Measurements from ENCODE around the gene BTBD6.

Gene BTBD6

DNA sequence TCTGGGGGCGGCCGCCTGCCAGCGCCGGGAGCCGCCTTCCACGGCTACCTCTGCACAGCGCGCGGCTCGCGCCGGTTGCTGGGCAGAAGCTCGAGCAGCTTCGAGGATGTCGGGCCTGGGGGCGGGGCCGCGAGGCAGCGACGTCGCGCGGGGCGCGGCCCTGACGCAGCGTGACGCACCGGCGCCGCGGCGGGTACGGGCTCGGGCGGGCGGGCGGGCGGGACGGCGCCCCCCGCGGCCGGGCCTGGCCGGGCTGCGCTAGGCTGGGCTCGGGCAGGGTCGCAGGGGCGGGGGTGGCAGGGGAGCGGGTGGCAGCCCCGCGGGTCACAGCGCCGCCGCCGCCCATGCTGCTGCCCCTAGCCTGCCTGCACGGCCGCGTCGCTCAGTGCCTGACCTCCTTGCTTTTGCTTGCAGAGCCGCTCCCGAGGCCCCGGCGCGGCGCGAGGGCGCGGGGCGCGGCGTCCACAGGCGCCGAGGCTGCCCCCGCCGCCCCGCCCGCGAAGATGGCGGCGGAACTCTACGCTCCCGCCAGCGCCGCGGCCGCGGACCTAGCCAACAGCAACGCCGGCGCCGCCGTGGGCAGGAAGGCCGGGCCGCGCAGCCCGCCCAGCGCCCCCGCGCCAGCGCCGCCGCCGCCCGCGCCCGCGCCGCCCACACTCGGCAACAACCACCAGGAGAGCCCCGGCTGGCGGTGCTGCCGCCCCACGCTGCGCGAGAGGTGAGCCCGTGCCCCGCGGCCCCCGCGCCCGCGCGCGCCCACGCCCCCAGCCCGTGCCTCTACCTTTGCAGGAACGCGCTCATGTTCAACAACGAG lies at the start of gene BTBD6:
Gene BTBD6 (plus strand): TSS at position 166 of the 814 bp plus-strand sequence. CDS start 179 bp downstream, at position 345.
- ATAC-seq: peak; percentile 95
- no peak for TF ChIP-seq ESRRG (CRISPR knock-in tag; IDR thresholded peaks at IDR 0.05)
- no peak for TF ChIP-seq CSDC2 (CRISPR knock-in tag; IDR thresholded peaks at IDR 0.05)
- TF ChIP-seq, protein P1, sequence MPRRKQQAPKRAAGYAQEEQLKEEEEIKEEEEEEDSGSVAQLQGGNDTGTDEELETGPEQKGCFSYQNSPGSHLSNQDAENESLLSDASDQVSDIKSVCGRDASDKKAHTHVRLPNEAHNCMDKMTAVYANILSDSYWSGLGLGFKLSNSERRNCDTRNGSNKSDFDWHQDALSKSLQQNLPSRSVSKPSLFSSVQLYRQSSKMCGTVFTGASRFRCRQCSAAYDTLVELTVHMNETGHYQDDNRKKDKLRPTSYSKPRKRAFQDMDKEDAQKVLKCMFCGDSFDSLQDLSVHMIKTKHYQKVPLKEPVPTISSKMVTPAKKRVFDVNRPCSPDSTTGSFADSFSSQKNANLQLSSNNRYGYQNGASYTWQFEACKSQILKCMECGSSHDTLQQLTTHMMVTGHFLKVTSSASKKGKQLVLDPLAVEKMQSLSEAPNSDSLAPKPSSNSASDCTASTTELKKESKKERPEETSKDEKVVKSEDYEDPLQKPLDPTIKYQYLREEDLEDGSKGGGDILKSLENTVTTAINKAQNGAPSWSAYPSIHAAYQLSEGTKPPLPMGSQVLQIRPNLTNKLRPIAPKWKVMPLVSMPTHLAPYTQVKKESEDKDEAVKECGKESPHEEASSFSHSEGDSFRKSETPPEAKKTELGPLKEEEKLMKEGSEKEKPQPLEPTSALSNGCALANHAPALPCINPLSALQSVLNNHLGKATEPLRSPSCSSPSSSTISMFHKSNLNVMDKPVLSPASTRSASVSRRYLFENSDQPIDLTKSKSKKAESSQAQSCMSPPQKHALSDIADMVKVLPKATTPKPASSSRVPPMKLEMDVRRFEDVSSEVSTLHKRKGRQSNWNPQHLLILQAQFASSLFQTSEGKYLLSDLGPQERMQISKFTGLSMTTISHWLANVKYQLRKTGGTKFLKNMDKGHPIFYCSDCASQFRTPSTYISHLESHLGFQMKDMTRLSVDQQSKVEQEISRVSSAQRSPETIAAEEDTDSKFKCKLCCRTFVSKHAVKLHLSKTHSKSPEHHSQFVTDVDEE (CRISPR knock-in tag; IDR thresholded peaks at IDR 0.05): no peak
- no peak for TF ChIP-seq ZNF565 (CRISPR knock-in tag; conservative IDR thresholded peaks at IDR 0.05; ENCODE audit: low read depth)
- TF ChIP-seq OSR1 (CRISPR knock-in tag; IDR thresholded peaks at IDR 0.05): no peak
- no peak for TF ChIP-seq GLIS3 (CRISPR knock-in tag; IDR thresholded peaks at IDR 0.05)
- TF ChIP-seq ZFP3 (CRISPR knock-in tag; IDR thresholded peaks at IDR 0.05): no peak
- no peak for TF ChIP-seq ZNF8 (CRISPR knock-in tag; IDR thresholded peaks at IDR 0.05)
- no peak for TF ChIP-seq ZFP30 (CRISPR knock-in tag; IDR thresholded peaks at IDR 0.05)
- TF ChIP-seq, protein P2, sequence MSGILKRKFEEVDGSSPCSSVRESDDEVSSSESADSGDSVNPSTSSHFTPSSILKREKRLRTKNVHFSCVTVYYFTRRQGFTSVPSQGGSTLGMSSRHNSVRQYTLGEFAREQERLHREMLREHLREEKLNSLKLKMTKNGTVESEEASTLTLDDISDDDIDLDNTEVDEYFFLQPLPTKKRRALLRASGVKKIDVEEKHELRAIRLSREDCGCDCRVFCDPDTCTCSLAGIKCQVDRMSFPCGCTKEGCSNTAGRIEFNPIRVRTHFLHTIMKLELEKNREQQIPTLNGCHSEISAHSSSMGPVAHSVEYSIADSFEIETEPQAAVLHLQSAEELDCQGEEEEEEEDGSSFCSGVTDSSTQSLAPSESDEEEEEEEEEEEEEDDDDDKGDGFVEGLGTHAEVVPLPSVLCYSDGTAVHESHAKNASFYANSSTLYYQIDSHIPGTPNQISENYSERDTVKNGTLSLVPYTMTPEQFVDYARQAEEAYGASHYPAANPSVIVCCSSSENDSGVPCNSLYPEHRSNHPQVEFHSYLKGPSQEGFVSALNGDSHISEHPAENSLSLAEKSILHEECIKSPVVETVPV (CRISPR knock-in tag; IDR thresholded peaks at IDR 0.05): no peak
- TF ChIP-seq, protein P3, sequence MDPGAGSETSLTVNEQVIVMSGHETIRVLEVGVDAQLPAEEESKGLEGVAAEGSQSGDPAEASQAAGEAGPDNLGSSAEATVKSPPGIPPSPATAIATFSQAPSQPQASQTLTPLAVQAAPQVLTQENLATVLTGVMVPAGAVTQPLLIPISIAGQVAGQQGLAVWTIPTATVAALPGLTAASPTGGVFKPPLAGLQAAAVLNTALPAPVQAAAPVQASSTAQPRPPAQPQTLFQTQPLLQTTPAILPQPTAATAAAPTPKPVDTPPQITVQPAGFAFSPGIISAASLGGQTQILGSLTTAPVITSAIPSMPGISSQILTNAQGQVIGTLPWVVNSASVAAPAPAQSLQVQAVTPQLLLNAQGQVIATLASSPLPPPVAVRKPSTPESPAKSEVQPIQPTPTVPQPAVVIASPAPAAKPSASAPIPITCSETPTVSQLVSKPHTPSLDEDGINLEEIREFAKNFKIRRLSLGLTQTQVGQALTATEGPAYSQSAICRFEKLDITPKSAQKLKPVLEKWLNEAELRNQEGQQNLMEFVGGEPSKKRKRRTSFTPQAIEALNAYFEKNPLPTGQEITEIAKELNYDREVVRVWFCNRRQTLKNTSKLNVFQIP (CRISPR knock-in tag; IDR thresholded peaks at IDR 0.05; ENCODE audit: borderline replicate concordance, low read depth): no peak
- no peak for TF ChIP-seq SNAI2 (CRISPR knock-in tag; IDR thresholded peaks at IDR 0.05)

DNA sequence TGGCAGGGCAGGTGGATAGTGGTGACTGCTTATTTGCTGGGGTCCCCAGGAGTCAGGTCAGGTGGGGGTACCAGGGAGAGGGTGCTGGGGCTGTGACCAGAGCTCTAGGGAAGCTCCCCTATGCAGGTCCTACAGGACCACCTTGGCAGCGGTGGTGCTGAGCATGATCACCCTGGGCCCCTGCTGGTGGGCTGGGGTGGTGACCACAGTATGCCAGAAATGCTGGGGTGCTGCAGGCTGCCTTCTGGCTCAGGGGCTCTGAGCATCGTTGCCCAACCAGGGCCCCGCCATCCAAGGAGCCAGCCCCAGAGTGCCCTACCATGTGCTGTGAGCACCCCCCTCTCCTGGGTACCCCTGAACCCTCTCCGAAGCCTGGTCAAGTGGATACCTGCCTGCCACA lies 49.7 kb upstream of the BTBD6 start:
- ATAC-seq: no peak
- no peak for TF ChIP-seq ISL1 (CRISPR knock-in tag; IDR thresholded peaks at IDR 0.05)
- TF ChIP-seq ZNF565 (CRISPR knock-in tag; conservative IDR thresholded peaks at IDR 0.05; ENCODE audit: low read depth): no peak
- no peak for TF ChIP-seq ZNF70 (CRISPR knock-in tag; IDR thresholded peaks at IDR 0.05)
- no peak for TF ChIP-seq ZNF8 (CRISPR knock-in tag; IDR thresholded peaks at IDR 0.05)
- no peak for TF ChIP-seq PPARA (CRISPR knock-in tag; IDR thresholded peaks at IDR 0.05; ENCODE audit: borderline replicate concordance)
- TF ChIP-seq RARB (CRISPR knock-in tag; IDR thresholded peaks at IDR 0.05): no peak
- TF ChIP-seq ZFP30 (CRISPR knock-in tag; IDR thresholded peaks at IDR 0.05): no peak

GRCh38 chr14:105199093-105199492 lies 49.2 kb upstream of the BTBD6 start:
- TF ChIP-seq RARB (CRISPR knock-in tag; IDR thresholded peaks at IDR 0.05): no peak
- TF ChIP-seq ZC3H10 (CRISPR knock-in tag; IDR thresholded peaks at IDR 0.05): no peak
- TF ChIP-seq ISL1 (CRISPR knock-in tag; IDR thresholded peaks at IDR 0.05): no peak
- TF ChIP-seq, protein P2 (CRISPR knock-in tag; IDR thresholded peaks at IDR 0.05): no peak
- TF ChIP-seq TOX (CRISPR knock-in tag; IDR thresholded peaks at IDR 0.05; ENCODE audit: borderline replicate concordance): no peak
- TF ChIP-seq ZNF565 (CRISPR knock-in tag; conservative IDR thresholded peaks at IDR 0.05; ENCODE audit: low read depth): no peak
- no peak for ATAC-seq

- no peak for ATAC-seq
- TF ChIP-seq OSR1 (CRISPR knock-in tag; IDR thresholded peaks at IDR 0.05) (no peak), ZNF565 (CRISPR knock-in tag; conservative IDR thresholded peaks at IDR 0.05; ENCODE audit: low read depth) (no peak), RARB (CRISPR knock-in tag; IDR thresholded peaks at IDR 0.05) (no peak), CSDC2 (CRISPR knock-in tag; IDR thresholded peaks at IDR 0.05) (no peak), CREB5 (CRISPR knock-in tag; IDR thresholded peaks at IDR 0.05; ENCODE audit: low read depth) (no peak), PPARA (CRISPR knock-in tag; IDR thresholded peaks at IDR 0.05; ENCODE audit: borderline replicate concordance) (no peak), BACH2 (CRISPR knock-in tag; IDR thresholded peaks at IDR 0.05; ENCODE audit: borderline replicate concordance) (no peak), ZFP30 (CRISPR knock-in tag; IDR thresholded peaks at IDR 0.05) (no peak)
- TF ChIP-seq, protein P3 (CRISPR knock-in tag; IDR thresholded peaks at IDR 0.05; ENCODE audit: borderline replicate concordance, low read depth): no peak
- TF ChIP-seq, protein P2 (CRISPR knock-in tag; IDR thresholded peaks at IDR 0.05): no peak
Measured at GRCh38 chr14:105200074-105200473, 48.3 kb upstream of the BTBD6 start.
